HepG2 (cell line): ENCODE results near the gene RPLP2. TPM values are rescaled to one million over a fixed set of nuclear protein-coding genes. Genes with fewer than 3 reads are reported as not detected.

ENCODE experiments used
- BHLHE40 ChIP-seq: IDR thresholded peaks from 2 replicates; pipeline ENCODE4 v1.6.1; 2011; ENCODE audit warnings: low read length, improper control_type of control experiment
- FOXK1 ChIP-seq: sonication (generic); formaldehyde crosslinking; IDR thresholded peaks from 2 replicates; pipeline ENCODE4 v1.4.0; 2020; ENCODE audit warnings: low read depth, missing genetic modification reagents, borderline replicate concordance
- GABPA ChIP-seq, 2 experiments: IDR thresholded peaks; 2 replicates each; pipeline ENCODE4 v1.6.1; 2011 to 2016; ENCODE audit warnings: low read depth in 2 of 2, low read length in 1 of 2, missing biosample characterization in 1 of 2, missing genetic modification characterization in 1 of 2
- KDM6A ChIP-seq: IDR thresholded peaks from 2 replicates; pipeline ENCODE4 v1.6.1; 2016; ENCODE audit warnings: low read depth
- MXD3 ChIP-seq: IDR thresholded peaks from 2 replicates; pipeline ENCODE4 v1.6.1; 2016; ENCODE audit warnings: mild to moderate bottlenecking, missing biosample characterization, missing genetic modification reagents
- NFE2L1 ChIP-seq: sonication (generic); formaldehyde crosslinking; IDR thresholded peaks from 2 replicates; pipeline ENCODE4 v1.4.0; 2020; ENCODE audit warnings: missing genetic modification reagents, mild to moderate bottlenecking, borderline replicate concordance
- NR2F2 ChIP-seq: IDR thresholded peaks from 2 replicates; pipeline ENCODE4 v1.6.1; 2012; ENCODE audit warnings: low read depth, inconsistent platforms, borderline replicate concordance
- PITX1 ChIP-seq: sonication (generic); formaldehyde crosslinking; IDR thresholded peaks from 2 replicates; pipeline ENCODE4 v1.5.1; 2020; ENCODE audit warnings: mild to moderate bottlenecking, missing genetic modification reagents
- PRDM10 ChIP-seq: sonication (generic); formaldehyde crosslinking; IDR thresholded peaks from 2 replicates; pipeline ENCODE4 v1.4.0; 2020; ENCODE audit warnings: low read depth, missing genetic modification reagents
- STAT5B ChIP-seq: sonication (generic); formaldehyde crosslinking; IDR thresholded peaks from 2 replicates; pipeline ENCODE4 v1.4.0; 2020; ENCODE audit warnings: missing genetic modification reagents
- ZBTB38 ChIP-seq: sonication (generic); formaldehyde crosslinking; IDR thresholded peaks from 2 replicates; pipeline ENCODE4 v1.5.1; 2020; ENCODE audit warnings: mild to moderate bottlenecking, missing genetic modification reagents
- ZBTB4 ChIP-seq: sonication (generic); formaldehyde crosslinking; IDR thresholded peaks from 2 replicates; pipeline ENCODE4 v1.4.0; 2020; ENCODE audit warnings: missing genetic modification reagents, mild to moderate bottlenecking, borderline replicate concordance
- ZBTB42 ChIP-seq: sonication (generic); formaldehyde crosslinking; IDR thresholded peaks from 2 replicates; pipeline ENCODE4 v1.5.0; 2020; ENCODE audit warnings: mild to moderate bottlenecking, missing genetic modification reagents
- ZNF558 ChIP-seq: sonication (generic); formaldehyde crosslinking; IDR thresholded peaks from 2 replicates; pipeline ENCODE4 v1.9.0; 2022; ENCODE audit warnings: mild to moderate bottlenecking, missing genetic modification reagents, borderline replicate concordance
- ZNF746 ChIP-seq: sonication (generic); formaldehyde crosslinking; IDR thresholded peaks from 2 replicates; pipeline ENCODE4 v1.8.0; 2022; ENCODE audit warnings: mild to moderate bottlenecking, missing genetic modification reagents
- polyA plus RNA-seq, 8 experiments: library from polyadenylated mRNA; depleted of rRNA in 3 of 8; stranded (reverse) in 7 of 8; unstranded in 1 of 8; fragments of >200 nt; fragmentation: Illumina TruSeq in 4 of 8; extraction: Trizol in 4 of 8; gene quantifications; 2 replicates each; pipeline versions ENCODE4 v1.2.1 to v1.2.3, GENCODE V29; 2011 to 2016; ENCODE audit warnings: low read depth in 4 of 8, missing spikeins in 1 of 8, mixed read lengths in 1 of 8; ENCODE audit not compliant: insufficient read depth in 1 of 8
- total RNA-seq, 5 experiments: library from RNA; depleted of rRNA; stranded (reverse); fragments of >200 nt; fragmentation: Illumina TruSeq; extraction: Trizol; gene quantifications; 2 replicates each; pipeline ENCODE4 v1.2.3, GENCODE V29; 2016; ENCODE audit warnings: low read depth in 1 of 5
- TF ChIP-seq, protein P1 (sequence below): sonication (generic); formaldehyde crosslinking; IDR thresholded peaks from 2 replicates; pipeline ENCODE4 v1.5.0; 2020; ENCODE audit warnings: missing genetic modification reagents
- TF ChIP-seq, protein P2 (sequence below): sonication (generic); formaldehyde crosslinking; IDR thresholded peaks from 2 replicates; pipeline ENCODE4 v1.5.0; 2020; ENCODE audit warnings: mild to moderate bottlenecking, low read depth, missing genetic modification reagents, borderline replicate concordance
- TF ChIP-seq, protein P3 (sequence below): sonication (generic); formaldehyde crosslinking; IDR thresholded peaks from 2 replicates; pipeline ENCODE4 v1.9.0; 2021; ENCODE audit warnings: missing genetic modification reagents, borderline replicate concordance

Gene RPLP2
- total and polyA plus RNA-seq, 2 of the 13 experiments (the other 11 are each of a cell fraction or from before 2014, with no cell fraction given) = 978 to 2,106 TPM

DNA sequence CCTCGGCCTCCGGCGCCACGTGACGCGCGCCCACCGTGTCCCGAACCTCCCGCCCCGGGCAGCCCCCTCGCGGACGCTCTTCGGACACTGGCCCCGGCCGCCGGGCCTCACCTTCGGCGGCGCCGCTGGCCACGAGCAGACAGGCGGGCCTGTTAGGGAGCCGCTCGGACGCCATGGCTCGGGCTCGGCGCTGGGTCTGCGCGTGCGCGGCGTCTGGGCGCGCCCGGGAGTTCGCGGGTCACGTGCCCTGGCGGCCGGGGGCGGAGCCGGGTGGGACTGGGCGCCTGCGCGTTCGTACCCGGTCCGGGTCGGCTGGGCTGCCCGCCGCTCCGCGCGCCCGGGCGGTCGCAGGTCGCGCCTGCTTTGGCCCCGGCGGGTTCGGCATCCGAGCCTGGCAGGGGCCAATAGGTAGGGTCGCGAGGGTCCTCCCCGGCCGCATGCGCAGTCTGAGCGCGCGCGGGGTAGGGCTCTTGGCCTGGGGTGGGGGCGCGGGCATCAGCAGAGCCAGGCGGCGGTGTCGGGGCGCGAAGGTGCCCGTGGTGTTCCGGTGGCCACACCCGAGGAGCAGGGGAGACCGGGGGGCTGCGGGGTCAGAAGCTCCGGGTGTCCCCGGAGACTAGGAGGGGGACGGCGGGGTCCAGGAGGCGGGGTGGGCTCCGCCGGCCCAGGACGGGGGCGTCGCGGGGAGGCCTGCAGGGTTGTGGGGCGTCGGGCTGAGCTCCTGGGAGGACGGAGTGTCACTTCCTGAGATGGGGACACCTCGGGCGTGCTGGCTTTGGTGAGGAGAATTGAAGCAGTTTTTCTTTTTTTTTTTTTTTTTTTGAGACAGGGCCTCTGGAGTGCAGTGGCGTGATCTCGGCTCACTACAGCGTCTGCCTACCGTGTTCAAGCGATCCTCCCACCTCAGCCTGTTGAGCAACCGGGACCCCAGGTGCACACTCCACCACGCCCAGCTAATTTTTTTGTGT is 32.2 kb upstream of the RPLP2 start, which contains the start of gene GATD1 (continued):
- TF ChIP-seq ZNF558 (CRISPR knock-in tag) = peak; percentile 71; the same call in 1 of the 2 replicates
- no peak for TF ChIP-seq FOXK1 (CRISPR knock-in tag)
- TF ChIP-seq ZBTB42 = no peak
- TF ChIP-seq PITX1 (CRISPR knock-in tag) = no peak
- TF ChIP-seq NFE2L1 (CRISPR knock-in tag) = no peak
- no peak for TF ChIP-seq ZBTB4 (CRISPR knock-in tag)
- TF ChIP-seq, protein P1, sequence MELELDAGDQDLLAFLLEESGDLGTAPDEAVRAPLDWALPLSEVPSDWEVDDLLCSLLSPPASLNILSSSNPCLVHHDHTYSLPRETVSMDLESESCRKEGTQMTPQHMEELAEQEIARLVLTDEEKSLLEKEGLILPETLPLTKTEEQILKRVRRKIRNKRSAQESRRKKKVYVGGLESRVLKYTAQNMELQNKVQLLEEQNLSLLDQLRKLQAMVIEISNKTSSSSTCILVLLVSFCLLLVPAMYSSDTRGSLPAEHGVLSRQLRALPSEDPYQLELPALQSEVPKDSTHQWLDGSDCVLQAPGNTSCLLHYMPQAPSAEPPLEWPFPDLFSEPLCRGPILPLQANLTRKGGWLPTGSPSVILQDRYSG (CRISPR knock-in tag) = peak; percentile 57; the same call in 1 of the 2 replicates
- no peak for TF ChIP-seq ZNF746 (CRISPR knock-in tag)
- TF ChIP-seq GABPA (IDR thresholded peaks at IDR 0.05; ENCODE audit: low read depth, low read length) = no peak
- TF ChIP-seq GABPA (CRISPR knock-in tag; IDR thresholded peaks at IDR 0.05; ENCODE audit: low read depth) = no peak
- no peak for TF ChIP-seq NR2F2
- TF ChIP-seq STAT5B (CRISPR knock-in tag) = no peak
- TF ChIP-seq PRDM10 (CRISPR knock-in tag) = no peak
- TF ChIP-seq KDM6A (CRISPR knock-in tag) = no peak
- TF ChIP-seq ZBTB38 (CRISPR knock-in tag) = no peak
- TF ChIP-seq MXD3 (CRISPR knock-in tag) = 0 out of 2 replicates have a peak, but pooled peaks have one; percentile 32
- TF ChIP-seq BHLHE40 = peak; percentile 93
- TF ChIP-seq, protein P2, sequence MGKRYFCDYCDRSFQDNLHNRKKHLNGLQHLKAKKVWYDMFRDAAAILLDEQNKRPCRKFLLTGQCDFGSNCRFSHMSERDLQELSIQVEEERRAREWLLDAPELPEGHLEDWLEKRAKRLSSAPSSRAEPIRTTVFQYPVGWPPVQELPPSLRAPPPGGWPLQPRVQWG (CRISPR knock-in tag) = no peak
- TF ChIP-seq, protein P3, sequence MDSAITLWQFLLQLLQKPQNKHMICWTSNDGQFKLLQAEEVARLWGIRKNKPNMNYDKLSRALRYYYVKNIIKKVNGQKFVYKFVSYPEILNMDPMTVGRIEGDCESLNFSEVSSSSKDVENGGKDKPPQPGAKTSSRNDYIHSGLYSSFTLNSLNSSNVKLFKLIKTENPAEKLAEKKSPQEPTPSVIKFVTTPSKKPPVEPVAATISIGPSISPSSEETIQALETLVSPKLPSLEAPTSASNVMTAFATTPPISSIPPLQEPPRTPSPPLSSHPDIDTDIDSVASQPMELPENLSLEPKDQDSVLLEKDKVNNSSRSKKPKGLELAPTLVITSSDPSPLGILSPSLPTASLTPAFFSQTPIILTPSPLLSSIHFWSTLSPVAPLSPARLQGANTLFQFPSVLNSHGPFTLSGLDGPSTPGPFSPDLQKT (CRISPR knock-in tag) = no peak
